ENCODE measurements around the gene PNMA5.
"Not testable (repeated sequence)": the region's sequence is repeated elsewhere in the genome, so short reads cannot be mapped to it uniquely, and the experiment has no call there.

The PNMA5 gene

GRCh38 chrX:152993933-152994332 lies at the start of gene PNMA5:
Gene PNMA5, minus strand, starts transcription at chrX:152994116. Its CDS starts 2,518 bp downstream, at chrX:152991598.
- no peak for DNase-seq (ENCODE audit: low spot score)

DNA sequence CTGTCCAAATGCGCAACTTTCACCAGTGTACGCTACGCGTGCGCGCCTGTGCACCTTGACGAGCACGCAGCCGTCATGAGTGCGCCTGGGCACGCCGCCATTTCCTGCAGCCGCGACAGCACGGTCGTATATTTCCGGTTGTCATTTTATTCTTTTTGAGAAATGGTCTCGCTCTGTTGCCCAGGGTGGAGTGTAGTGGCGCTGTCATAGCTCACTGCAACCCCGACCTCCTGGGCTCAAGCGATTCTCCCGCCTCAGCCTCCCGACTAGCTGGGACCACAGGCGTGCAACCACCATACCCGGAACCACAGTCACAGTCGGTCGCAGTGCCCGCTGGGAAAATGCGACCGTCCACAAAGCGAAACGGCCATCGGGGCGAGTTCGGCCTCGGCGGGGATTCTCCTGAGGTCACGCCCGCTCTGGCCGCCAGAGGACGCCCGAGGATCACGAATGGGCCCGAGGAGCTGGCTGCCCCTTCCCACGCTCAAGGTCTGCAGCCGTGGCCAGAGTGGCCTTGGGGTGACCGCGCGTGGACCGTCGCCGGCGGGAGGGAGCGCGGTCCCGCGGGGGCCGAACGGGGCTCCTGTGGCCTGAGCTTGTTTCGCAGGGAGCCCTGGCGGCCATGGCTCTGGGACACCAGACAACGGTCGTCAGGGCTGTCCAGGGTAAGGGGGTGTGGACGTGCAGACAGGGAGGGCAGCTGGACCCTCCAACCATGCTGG lies 38.6 kb upstream of the PNMA5 start:
- DNase-seq (ENCODE audit: low spot score) = peak; percentile 81

- DNase-seq (ENCODE audit: low spot score) = no peak
These were observed 36.9 kb upstream of the PNMA5 start for GRCh38 chrX:153030801-153031200.

GRCh38 chrX:153029875-153030274 lies 36.0 kb upstream of the PNMA5 start:
- no peak for DNase-seq (ENCODE audit: low spot score)

DNA sequence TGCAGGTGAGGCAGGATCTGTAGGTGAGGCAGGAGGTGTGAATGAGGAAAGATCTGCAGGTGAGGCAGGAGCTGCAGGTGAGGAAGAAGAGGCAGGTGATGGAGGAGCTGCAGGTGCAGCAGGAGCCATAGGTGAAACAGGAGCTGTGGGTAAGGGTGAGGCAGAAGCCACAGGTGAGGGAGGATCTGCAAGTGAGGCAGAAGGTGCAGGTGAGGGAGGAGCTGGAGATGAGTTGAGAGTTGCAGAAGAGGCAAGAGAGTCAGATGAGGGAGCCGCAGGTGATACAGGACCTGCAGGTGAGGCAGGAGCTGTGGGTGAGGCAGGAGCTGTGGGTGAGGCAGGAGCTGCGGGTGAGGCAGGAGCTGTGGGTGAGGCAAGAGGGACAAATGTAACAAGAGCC lies 35.2 kb upstream of the PNMA5 start:
- no peak for DNase-seq (ENCODE audit: low spot score)

DNA sequence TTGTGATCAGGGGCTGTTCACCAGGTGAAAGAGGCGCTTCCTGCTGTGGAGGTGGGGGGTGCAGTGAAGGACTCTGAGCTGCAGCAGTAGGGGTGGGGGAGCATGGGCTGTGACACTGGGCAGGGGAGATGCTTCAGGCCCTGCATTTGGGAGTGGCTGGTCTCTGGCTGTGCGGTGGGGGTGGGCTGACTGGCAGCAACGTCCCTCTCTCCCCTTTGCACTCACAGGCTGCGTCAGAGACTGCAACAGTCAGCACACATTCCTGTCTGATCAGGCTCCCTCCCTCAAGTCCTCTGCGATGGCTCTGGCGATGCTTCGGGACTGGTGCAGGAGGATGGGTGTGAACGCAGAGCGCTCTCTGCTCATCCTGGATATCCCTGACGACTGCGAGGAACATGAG lies 34.6 kb upstream of the PNMA5 start:
- not testable (repeated sequence) for DNase-seq (ENCODE audit: low spot score)

GRCh38 chrX:153026501-153026900 lies 32.6 kb upstream of the PNMA5 start:
- not testable (repeated sequence) for DNase-seq (ENCODE audit: low spot score)

DNA sequence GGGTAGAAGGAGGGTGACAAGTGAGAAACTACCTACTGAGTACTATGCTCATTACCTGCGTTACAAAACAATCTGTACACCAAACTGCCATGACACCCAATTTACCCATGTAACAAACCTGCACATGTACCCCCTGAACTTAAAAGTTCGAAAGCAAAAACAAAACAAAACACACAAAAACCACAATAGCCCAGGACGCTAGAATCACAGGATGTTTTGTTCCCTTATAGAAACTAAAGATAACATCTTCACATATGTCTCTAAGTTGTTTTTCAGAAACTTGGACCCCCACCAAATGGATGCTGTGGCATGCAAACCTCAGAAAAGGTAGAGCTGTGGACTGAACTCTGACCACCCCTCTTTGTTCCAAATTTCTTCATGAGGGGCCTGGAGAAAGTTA lies 25.2 kb upstream of the PNMA5 start:
- no peak for DNase-seq (ENCODE audit: low spot score)

DNA sequence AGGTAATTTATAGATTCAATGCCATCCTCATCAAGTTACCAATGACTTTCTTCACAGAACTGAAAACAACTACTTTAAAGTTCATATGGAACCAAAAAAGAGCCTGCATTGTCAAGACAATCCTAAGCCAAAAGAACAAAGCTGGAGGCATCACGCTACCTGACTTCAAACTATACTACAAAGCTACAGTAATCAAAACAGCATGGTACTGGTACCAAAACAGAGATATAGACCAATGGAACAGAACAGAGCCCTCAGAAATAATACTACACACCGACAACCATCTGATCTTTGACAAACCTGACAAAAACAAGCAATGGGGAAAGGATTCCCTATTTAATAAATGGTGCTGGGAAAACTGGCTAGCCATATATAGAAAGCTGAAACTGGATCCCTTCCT lies 23.3 kb upstream of the PNMA5 start:
- not testable (repeated sequence) for DNase-seq (ENCODE audit: low spot score)

DNA sequence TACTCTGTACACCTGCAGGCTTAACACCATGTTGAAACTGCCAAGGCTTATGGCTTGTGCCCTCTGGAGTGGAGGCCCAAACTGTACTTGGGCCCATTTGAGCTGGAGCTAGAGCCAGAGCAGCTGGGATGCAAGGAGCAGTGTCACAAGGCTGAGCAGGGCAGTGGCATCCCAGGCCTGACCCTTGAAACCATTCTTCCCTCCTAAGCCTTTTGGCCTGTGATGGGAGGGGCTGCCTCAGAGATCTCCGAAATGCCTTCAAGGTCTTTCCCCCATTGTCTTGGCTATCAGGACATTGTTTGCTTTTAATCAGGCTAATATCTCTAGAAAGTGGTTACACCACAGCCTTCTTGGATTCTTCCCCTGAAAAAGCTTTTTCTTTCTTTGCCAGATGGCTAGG lies 10.9 kb upstream of the PNMA5 start:
- DNase-seq (ENCODE audit: low spot score) = no peak

- no peak for DNase-seq (ENCODE audit: low spot score)
These were observed 10.1 kb upstream of the PNMA5 start for GRCh38 chrX:153003981-153004380.

DNA sequence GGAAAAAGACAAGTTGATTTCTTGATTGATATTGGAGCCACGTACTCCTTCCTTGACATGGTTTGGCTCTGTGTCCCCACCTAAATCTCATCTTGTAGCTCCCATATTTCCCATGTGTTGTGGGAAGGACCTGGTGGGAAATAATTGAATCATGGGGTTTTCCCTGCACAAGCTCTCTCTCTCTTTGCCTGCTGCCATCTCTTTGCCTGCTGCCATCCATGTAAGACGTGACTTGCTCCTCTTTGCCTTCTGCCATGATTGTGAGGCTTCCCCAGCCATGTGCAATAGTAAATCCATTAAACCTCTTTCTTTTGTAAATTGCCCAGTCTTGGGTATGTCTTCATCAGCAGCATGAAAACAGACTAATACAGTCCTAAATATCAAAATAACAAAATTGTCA lies 8.3 kb upstream of the PNMA5 start:
- DNase-seq (ENCODE audit: low spot score) = not testable (repeated sequence)

GRCh38 chrX:152997337-152997736 lies 3.4 kb upstream of the PNMA5 start:
- no peak for DNase-seq (ENCODE audit: low spot score)

- no peak for DNase-seq (ENCODE audit: low spot score)
These were observed 1.8 kb downstream of the PNMA5 start for GRCh38 chrX:152992115-152992514.

GRCh38 chrX:152991123-152991522 lies 2.8 kb downstream of the PNMA5 start:
- no peak for DNase-seq (ENCODE audit: low spot score)

- no peak for DNase-seq (ENCODE audit: low spot score)
These were observed 4.6 kb downstream of the PNMA5 start for GRCh38 chrX:152989292-152989658.

GRCh38 chrX:152988536-152989291 lies 5.2 kb downstream of the PNMA5 start:
- DNase-seq (ENCODE audit: low spot score) = no peak

GRCh38 chrX:152987801-152988200 lies 6.1 kb downstream of the PNMA5 start:
- DNase-seq (ENCODE audit: low spot score) = no peak

DNA sequence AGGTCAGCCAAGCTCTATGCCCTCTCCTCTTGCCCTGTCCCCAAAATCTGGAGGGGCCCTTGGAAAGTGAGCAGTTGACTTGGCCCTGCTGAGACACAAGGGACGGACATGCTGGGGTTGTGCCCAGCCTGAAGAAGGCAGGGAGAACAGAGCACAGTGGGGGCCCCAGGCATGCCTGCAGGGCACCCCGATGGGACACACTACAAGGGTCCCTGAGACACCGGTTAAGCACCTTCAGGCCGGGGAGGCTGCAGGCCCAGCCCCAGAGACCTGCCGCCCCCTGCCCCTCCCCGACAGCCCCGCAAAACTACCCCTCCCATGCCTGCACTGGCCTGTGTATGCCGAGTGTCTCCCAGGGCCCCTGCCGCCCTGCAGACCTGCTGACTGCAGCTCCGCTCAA lies 6.8 kb downstream of the PNMA5 start:
- DNase-seq (ENCODE audit: low spot score) = not testable (repeated sequence)

DNA sequence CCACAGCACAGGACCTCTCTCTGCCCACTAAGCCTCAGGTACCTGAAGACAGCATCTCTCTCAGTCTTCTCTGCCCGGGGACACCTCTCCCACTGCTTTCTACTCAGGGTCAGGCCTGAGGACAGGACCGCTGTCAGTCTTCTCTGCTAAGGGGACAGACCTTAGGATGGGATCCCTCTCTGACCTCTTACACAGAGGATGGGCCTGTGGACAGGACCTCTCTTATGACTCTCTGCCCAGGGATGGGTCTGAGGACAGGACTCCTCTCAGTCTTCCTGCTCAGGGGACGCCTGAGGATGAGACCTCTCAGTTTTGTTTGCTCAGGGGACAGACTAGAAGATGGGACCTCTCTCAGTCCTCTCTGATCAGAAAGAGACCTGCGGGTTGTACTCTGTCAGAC lies 8.5 kb downstream of the PNMA5 start:
- not testable (repeated sequence) for DNase-seq (ENCODE audit: low spot score)

DNA sequence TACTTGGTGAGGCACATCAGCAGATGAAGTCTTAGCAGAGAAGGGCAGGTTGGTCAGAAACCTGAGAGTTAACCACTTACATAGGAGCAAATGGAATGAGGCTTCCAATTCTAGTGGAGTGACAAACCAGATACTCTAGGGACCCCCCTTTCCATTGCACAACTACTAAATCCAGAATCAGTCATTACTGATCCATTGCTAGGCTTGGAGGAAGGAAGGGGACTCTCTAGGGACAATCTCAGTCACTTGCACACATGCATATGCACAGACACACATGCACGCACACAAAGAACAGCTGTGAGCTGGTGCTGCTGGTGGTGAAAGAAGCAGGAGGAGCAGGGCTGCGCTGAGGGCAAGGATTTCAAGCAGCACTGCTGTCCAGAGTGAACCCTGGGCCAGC lies 25.7 kb downstream of the PNMA5 start:
- no peak for DNase-seq (ENCODE audit: low spot score)

- no peak for DNase-seq (ENCODE audit: low spot score)
These were observed 33.8 kb downstream of the PNMA5 start for GRCh38 chrX:152960115-152960514.

DNA sequence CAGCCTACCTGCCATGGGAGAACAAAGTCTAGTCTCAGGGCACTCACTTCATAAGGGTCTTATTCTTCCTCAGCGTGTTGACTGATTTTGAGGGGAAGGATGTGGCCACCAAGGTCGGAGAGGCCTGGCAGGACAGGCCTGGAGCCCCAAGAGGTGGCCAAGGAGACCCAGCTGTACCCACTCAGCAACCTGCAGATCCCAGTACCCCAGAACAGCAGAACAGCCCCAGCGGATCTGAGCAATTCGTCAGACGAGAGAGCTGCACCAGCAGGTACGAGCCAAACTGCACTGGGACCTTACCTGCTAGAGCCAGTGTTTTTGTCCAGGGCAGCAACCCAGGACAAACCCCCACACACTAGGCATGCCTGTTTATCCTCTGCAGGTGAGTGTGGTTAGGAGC lies 34.3 kb downstream of the PNMA5 start:
- DNase-seq (ENCODE audit: low spot score) = no peak

All from D341Med (cell line).